Subcutaneous abdominal adipose tissue (tissue), 5 donors: Measurements from ENCODE around the gene AMPH.

Source experiments
- H3K27ac ChIP-seq: one replicate; pipeline ENCODE4 v1.7.0; 2013; ENCODE audit warnings: low read depth, mild to moderate bottlenecking, inconsistent platforms, low read length, moderate library complexity
- H3K27me3 ChIP-seq, 5 donors: one replicate each; pipeline ENCODE4 v1.7.0; 2013; ENCODE audit warnings: low read length in 5 of 5, inconsistent platforms in 1 of 5; ENCODE audit not compliant: control insufficient read depth in 5 of 5, insufficient read depth in 4 of 5
- H3K36me3 ChIP-seq, 5 donors: one replicate each; pipeline ENCODE4 v1.7.0; 2013; ENCODE audit warnings: low read length in 5 of 5; ENCODE audit not compliant: control insufficient read depth in 5 of 5, insufficient read depth in 5 of 5
- H3K4me1 ChIP-seq, 5 donors: one replicate each; pipeline ENCODE4 v1.7.0; 2013; ENCODE audit warnings: low read length in 5 of 5, mild to moderate bottlenecking in 3 of 5, moderate library complexity in 1 of 5; ENCODE audit not compliant: control insufficient read depth in 5 of 5, insufficient read depth in 5 of 5
- H3K4me3 ChIP-seq, 5 donors: one replicate each; pipeline ENCODE4 v1.7.0; 2013; ENCODE audit warnings: low read length in 5 of 5, low read depth in 1 of 5
- H3K9ac ChIP-seq, 5 donors: one replicate each; pipeline ENCODE4 v1.7.0; 2013; ENCODE audit warnings: low read length in 5 of 5, mild to moderate bottlenecking in 4 of 5, moderate library complexity in 3 of 5
- H3K9me3 ChIP-seq, 5 donors: one replicate each; pipeline ENCODE4 v1.7.0; 2013; ENCODE audit warnings: low read length in 5 of 5; ENCODE audit not compliant: control insufficient read depth in 5 of 5
- donor health status: healthy.
- donor health status: healthy.
- donor health status: healthy.
- donor health status: healthy.
- donor health status: healthy.

Gene AMPH

GRCh38 chr7:38334163-38334562 is 297.0 kb downstream of the AMPH start:
- H3K4me3 ChIP-seq = no peak overlapping the region
- peaks cover 0 to 3% (median 0%) of the 10 kb centered on the region in 5 donors for H3K36me3 ChIP-seq
- no peaks in the 10 kb centered on the region for H3K9me3 ChIP-seq
- no peak overlapping the region for H3K27ac ChIP-seq
- H3K4me1 ChIP-seq = peaks cover 0 to 30% (median 25%) of the 10 kb centered on the region in 5 donors
- no peak overlapping the region for H3K9ac ChIP-seq
- no peaks in the 10 kb centered on the region for H3K27me3 ChIP-seq
